Endometrial microvascular endothelial cells (primary cell): ENCODE measurements around the gene FAM163B. TPM values are rescaled to one million over a fixed set of nuclear protein-coding genes. Genes with fewer than 3 reads are reported as not detected.

ENCODE experiments used
- in situ Hi-C: cut with HindIII; loops from 2 replicates; pipeline ENCODE4 v1.10.0; 2017; ENCODE audit warnings: low sequenced_read_pairs, low pct_unique_long_range_greater_than_20kb; ENCODE audit errors: inconsistent ontology term
- total RNA-seq: library from RNA; depleted of rRNA; stranded (reverse); fragments of >200 nt; gene quantifications from one replicate; pipeline ENCODE4 v1.2.3, GENCODE V29; 2015; ENCODE audit errors: inconsistent ontology term

The FAM163B gene
- total RNA-seq, 1 donor from 2014 or later: not detected

DNA sequence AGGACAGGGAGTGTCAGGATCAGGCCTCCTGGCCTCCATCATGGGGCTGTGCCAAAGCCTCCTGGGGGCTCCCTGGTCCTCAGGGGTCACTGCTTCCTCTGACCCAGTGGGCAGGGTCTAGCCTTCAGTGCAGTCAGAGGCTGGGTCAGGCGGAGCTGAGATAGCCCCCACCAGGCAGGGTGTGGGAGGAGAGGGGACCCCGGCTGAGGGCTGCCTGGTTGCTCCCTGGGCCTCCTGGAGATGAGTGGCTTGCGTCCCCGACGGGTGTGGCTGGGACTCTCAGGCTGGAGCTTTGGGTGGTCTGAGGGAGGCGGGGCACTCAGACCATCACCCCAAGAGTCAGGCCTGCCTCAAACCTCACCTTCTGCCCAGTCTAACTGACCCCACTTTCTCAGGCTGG is 21.7 kb downstream of the FAM163B start:
- in situ Hi-C loops: no loop called here

DNA sequence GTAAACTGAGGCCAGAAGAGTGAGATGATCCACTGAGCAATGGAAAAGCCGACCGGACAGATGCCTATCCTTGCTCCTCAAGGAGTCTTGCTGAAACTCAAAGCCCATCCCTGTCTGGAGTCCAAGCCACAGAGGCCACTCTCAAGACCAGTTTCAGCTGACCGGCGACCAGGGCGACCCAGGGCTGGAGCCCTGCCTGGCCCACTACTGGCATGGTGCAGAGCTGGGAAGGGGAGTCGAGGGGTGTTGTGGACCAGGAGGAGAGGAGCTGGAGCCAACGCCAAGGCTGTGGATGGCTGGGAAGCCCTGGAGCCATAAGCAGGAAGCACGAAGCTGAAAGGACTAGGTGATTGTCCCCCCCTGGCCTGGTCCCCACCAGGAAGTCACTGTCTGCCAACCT is 22.1 kb downstream of the FAM163B start:
- in situ Hi-C loops: no loop called here

DNA sequence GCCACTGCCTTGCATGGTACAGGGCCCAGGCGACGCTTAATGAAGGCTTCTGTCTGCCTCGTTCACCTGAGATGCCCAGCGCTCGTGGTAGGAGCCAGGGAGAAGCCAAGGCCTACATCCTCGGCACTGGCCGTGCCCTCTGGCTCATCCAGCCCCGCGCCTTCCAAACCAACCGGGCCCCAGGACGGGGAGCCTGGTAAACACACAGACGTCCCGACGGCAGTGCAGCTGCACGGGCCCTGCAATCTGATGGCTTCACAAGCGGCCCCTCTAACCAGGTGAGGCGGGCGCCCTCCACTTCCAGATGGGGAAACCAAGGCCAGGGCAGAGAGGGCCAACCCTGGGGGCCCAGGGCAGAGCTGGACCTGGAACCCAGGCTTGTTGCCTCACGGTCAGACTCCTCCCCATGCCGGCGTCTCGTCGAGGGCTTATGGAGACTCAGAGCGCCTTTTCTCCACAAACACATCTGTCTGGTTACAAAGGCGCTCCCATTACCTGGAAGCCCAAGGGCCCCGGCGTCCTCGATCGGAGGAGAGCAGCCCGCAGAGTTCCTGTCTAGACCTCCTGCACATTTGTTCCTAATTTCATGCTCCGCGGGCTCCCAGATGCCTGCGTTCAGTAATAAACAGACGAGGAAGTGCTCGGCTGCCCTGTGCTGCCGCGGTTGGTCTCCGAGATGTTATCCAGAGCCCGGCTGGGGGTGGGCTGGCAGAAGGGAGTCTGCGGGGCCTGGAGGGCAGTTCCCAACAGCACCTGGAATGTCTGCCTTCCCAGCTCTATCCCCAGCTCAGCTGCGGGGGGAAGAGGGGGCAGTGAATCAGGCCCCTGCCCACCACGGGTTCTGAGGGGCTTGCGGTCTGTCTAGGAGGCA is 23.5 kb downstream of the FAM163B start:
- in situ Hi-C loops: no loop called here

DNA sequence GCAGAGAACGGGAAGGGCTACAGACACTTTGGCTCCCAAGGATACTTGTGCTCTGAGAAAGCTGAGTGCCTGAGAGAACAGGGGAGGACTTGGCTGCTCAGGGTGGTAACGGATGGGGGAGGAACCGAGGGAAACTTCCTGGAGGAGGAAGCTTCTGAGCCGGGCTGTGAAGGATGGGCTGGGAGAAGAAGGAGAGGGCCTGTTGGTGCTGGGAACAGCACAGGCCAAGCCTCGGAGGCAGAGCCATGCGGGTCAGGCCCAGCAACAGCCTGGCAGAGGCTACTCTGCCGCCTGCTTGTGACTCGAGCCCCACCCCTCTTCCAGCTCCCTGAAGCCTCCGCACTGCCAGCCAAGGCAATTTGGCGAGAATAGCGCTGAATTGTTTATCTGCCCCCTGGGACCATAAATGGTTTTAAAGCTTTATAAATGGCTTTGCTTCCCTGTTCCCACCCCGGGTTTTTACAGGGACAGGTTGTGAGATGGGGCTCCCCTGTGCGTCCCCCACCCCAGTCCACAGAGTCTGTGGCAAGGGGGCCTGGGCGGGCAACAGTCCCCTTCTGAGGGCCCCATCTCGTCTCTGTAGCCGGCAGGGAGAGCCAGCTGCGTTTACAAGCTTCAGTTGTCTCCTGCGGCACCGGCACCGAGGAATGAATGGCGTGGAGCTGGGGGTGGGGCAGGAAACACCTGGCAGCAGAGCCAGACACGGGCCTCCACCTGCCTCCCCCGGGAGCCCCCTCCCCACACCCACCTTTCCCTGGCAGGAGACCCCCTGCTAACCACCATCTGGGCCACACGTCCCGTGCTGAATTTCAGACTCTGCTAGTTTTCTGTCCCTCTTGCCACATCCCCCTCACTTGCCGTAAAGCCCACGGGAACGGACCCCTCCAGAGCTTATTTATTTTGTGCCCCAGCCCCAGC is 24.4 kb downstream of the FAM163B start:
- in situ Hi-C loops: no loop called here

DNA sequence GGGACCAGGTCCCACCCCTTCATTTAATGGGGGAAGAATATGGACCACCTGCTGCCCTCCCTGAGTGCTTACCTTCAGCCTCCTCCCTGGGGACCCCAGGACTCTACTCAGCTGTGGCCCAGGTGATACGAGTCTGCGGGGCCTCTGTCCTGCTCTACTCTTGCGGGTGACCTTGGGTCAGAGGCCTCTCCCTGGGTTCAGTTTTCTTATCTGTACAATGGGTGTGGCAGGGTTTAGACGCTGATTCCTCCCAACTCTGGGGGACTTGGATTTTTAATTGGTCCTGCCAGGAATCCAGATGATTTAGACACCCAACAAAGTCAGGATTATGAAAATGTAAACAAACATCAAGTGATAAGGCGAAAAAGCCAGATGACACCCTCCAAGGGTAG is 25.0 kb downstream of the FAM163B start:
- in situ Hi-C loops: no loop called here

DNA sequence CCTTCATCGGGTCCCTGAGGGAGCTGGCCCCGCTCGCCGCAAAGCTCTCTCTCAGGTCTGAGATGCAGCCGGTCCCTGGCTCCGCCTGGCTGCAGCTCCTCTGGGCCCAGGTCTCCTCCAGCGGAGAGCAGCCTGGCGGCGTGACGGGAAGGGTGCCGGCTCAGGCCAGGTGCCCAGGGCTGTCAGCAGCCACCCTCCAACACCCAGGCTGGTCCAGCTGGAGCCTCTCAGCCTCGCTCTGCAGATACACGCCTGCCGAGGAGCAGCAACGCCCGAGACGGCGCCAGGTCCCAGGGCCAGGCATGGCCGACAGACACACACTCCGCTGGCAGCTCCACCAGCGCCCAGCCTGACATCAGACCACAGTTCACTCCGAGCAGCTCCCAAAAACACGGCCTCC is 25.6 kb downstream of the FAM163B start:
- in situ Hi-C loops: no loop called here

DNA sequence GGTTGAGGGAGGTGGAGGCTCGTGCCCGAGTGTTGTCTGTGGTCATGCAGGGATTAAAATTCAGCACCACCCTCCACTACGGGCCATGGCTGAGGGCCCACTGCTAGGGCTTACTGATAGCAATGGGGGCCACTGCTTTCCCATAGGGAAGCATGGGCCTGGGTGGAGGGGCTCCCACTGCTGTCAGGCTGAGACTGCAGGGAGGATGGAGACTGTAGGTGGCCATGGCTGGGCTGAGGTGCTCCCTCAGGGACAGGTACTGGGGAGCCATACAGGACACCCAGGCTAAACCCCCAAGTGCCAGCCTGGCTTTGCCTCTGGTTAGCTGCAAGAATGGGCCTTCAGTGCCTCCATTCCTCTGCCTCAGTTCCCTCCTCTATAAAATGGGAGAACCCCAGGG is 26.1 kb downstream of the FAM163B start:
- in situ Hi-C loops: no loop called here

DNA sequence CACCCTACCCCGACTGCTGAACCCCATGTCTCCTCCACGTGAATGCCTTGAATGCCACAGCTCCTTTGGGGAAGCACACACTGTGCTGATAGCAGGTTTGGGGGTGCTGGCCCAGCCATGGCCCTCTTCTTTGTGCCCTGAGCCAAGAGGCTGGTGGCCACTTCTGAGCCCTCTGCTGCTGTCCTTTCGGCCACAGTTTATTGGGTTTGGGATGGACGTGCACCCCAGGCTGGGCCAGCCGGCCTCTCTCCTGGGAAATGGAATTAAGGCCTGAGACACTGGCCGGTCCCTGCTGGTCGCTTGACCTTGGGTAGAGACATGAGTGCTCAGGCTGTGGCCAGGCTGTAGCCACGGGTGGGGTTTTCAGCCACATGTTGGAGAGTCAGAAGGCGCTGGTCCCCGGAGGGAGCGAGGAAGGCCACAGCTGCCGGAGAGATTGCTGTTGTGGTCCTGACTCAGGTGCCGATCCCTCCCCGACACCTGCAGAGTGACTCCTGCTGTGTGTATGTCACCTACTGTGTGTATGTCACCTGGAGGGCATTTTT is 26.6 kb downstream of the FAM163B start:
- in situ Hi-C loops: no loop called here

DNA sequence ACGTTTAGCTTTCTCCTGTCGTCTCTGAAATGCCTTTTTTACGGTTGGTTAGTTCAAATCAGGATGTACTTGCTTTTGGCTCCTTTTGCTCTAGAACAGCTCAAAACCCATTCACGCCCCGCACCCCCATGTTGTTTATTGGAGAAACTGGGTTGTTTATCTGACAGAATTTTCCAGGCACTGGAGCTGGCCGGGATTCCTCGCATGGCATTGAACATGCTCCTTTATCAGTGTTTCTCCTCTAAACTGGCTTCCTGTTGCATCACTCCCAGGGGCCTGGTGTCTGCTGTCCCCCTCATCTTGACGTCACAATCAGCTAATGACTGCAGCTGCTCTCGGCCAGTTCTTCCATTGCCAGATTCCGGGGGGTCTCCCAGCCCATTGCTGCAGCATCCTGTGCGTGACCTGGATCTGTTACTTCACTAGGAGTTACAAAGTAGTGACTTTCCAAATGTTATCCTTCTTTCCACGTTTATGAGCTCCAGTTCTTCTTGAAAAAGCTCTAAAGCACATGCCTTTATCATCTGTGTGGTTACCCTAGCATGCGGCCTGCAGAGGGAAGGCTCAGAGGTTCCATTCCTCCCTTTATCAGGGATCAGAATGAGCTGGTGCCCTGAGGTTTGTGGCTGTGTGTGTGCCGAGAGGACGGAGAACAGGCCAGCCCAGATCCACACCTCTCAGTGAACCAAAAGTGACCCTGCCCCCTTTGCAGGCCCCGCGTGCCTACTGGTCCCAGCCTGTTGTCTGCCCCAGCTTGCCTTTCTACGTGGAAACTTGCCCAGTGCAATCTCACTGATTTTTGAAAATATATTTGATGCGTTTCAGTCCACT is 27.5 kb downstream of the FAM163B start:
- in situ Hi-C loops: no loop called here

DNA sequence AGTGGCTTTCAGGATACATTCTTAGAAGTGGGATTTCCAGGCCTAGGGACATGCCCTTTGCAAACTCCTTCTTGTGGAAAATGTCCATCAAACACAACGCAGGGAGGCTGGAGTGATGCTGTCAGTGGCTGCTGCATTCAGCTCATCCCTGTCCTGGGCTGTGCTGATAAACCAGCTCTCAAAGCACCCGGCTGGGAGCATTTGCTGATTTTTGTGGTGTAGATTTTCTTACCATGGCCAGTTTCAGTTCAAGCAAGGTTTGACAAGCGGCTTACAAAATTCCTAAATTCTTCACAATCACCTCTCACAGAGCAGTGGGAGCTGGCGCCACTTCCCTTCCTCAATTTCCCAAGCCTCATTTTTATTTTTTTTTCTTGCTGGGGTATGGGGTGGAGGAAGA is 28.2 kb downstream of the FAM163B start:
- in situ Hi-C loops: no loop called here

DNA sequence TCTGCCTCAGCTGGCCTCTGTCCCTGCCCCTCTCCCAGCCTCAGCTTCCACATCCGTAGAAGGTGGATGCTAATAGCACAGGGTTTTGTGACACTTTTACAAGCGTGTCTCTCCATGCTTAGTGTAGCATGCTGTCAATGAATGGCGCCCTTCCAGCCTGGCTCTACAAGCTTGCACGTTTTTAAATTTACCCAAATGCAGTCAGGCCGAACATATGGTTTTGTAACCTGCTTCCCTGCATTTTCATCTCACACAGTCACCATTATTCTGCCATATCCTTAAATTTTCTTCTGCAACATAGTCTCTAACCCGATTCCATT is 28.8 kb downstream of the FAM163B start:
- in situ Hi-C loops: no loop called here

DNA sequence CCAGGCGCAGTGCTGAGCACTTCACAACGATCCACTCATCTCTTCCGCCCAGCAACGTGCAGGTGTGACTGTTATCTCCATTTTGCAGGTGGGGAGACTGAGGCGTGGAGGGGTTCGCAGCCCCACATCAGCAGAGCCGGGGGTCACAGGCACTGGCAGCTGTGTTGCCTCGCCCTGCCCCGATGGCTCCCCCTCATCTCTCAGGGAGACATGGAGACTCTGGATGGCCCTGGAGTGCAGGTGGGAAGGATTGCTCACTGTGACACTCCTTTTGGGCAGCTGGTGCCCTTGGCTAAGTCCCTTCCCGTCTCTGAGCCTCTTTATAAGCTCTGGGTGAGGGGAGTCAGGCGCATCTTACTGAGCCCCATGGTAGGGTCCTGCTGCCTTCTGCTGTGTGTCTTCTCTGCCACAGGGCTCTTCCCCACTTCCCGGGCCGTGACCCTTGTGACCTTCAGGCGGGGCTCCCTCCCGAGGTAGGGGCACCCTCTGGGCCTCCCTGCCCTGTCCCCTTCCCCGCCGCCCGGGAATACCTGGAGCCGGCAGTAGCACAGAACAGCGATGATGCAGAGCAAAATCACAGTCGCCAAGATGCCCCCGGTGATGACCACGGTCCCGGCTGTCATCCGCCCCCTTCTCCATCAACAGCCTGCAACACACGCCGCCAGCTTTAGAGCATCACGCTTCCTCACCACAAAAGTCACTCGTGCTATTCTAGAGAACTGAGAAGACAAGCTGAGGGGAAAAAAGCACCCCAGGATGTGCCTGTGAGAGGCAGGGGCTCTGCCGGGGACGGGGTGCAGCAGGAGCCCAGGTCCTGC is 29.4 kb downstream of the FAM163B start:
- in situ Hi-C loops: no loop called here

DNA sequence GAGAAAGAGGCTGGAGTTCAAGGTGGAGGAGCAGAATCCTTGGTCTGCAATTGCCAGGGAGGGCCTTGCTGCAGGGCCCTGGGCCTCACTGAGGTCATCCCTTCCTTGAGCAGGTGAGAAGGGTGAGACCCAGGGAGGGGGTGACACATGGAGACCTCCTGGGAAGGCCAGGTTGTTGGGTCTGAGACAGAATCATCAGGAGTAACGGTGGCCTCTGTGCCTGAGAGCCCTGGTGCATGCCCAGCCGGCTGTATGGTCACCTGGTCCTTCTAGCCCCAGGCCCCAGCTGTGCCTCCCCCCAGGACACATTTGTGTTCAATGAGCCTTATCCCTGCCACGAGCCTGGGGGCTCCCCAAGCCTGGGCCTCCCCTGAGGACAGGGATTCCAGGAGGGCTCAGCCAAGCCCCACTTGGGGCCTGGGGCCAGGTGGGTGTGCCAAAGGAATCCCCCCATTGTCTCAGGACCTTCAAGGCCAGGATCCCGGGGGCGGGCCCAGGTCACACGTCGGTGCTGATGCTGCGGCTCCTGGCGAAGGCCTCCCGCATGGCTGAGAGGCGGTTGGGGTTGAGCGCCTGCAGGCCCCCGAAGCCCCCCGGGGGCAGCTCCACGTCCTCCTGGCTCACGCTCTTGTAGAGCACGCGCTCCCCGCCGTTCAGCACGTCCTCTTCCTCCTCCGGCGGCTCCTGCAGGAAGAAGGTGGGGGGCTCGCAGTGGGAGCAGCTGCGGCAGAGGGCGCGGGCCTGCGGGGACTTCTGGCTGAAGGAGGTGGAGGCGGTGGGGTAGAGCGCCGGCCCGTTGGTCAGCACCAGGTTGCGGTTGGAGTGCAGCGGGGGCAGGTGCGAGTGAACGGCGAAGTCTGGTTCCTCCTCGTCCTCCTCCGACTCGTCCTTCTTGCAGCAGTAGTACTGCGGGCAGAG is 30.4 kb downstream of the FAM163B start:
- in situ Hi-C loops: no loop called here

DNA sequence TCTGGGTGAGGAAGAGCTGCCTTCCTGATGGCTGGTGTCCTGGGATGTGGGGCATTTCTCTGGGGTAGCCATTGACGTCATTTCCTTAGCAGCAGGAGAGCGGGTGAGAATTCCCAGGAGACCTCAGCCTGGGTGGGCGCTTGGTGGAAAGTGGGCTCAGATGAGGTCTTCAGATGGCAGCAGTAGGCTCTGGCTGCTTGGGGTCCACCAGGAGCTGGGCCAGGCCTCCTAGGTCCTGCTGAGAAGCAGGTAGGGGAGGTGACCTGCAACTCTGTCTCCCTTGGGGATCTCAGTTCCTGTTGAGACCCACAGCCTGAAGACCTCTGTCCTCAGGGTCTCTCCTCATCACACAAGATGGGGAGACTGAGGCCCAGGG is 31.5 kb downstream of the FAM163B start:
- in situ Hi-C loops: no loop called here

DNA sequence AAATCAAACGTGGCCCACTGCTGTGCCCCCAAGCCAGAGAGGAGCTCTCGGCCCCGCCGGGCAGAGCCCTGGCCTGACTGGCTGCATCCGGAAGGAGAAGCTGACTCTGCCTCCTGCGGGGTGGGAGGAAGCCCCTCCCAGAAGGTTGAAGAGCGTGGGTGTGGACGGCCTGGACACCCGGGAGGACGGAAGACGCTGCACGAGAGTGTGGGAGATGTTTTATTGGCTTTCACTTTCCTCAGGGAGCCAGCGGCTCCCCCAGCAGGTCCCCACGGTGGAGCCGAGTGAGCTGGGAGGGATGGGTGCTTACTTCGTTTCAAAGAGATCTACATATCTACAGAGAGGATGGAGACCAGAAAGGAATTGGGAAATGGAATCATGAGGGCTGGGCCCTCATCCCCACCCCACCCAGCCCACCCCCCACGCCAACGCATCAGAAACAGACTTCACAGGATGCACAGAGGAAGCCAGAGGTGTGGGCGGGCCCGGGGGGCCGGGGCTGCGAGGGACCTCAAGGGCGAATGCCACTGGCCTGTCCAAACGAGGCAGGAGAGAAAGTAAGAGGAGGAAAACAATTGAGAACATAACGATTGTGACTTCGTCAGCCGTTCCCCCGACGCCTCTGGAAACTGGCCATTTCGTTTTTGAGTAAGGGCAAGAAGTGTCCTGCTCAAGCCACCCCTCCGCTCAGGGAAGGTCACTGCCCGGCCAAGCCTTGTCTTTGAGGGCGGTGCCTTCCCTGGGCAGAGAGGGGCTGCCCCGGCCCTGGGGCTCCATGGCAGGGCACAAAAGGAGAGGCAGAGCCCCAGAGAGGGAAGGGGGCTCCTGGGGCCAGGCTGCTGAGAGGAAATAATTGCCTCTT is 32.1 kb downstream of the FAM163B start:
- in situ Hi-C loops: no loop called here

DNA sequence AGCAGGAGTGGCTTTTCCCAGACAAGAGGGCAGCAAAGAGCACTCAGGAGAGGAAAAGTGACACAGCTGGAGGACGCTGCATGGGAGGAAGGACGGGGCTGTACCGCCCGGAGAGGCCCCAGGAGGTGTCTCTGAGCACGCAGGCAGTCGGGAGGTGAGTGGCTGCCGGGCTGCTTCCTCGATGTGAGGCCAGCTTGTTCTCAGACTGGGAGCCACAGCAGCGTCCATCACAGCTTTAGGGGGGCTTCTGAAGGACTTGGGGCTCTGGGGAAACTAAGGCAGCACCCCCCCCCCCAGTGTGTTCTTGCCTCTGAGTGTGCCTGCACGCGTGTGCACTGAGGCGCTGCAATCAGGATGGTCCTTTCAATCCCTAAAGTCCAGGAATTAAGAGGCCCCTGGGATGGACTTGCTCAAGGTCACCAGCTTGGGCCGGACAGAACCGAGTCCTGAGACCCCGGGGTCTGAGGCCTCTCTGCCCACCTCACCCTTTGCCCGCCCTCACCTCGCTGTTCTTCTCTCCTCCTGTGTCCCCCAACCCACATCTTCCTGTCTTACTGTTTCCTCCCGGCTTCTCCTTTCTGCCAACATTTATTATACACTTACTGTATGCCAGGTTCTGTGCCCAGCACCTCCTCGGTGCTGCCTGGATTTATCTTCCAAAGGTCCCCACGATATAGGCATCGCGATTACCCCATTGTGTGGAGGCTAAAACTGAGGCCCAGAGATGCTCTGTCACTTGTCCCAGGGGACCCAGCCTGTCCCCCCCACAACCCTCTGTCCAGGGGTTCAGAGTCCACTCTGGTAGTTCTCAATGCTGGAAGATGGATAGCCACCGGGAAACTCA is 32.9 kb downstream of the FAM163B start:
- in situ Hi-C loops: no loop called here
